ENCODE measurements around the gene PEG3.
A peak's percentile ranks its signal among the peaks of the same experiment; 100 is the strongest.

DNA sequence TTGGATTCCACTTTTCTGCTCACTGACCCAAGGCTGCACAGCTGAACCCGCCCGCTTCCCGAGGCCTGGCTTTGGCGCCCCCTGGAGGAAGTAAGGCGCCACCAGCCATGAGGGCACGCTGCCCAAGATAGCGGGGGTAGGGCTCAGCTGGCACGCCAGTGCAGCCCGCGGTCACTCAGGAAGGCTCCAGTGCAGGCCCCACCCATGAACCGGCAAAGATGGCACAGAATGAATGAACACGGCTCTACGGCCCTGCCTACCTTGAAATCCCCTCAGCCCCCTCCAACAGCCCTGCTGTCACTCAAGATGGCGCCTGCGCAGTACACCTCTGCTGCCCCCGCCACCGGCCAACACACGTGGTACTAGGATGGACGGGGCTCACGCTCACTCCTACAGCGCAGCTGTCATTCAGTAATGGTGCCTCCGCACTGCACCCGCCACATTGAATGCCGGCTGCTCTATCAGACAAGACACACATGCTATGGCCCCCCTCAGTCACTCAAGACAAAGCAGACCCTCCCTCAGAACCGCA is 3.0 kb downstream of the PEG3 start:
- TF ChIP-seq, protein P1, sequence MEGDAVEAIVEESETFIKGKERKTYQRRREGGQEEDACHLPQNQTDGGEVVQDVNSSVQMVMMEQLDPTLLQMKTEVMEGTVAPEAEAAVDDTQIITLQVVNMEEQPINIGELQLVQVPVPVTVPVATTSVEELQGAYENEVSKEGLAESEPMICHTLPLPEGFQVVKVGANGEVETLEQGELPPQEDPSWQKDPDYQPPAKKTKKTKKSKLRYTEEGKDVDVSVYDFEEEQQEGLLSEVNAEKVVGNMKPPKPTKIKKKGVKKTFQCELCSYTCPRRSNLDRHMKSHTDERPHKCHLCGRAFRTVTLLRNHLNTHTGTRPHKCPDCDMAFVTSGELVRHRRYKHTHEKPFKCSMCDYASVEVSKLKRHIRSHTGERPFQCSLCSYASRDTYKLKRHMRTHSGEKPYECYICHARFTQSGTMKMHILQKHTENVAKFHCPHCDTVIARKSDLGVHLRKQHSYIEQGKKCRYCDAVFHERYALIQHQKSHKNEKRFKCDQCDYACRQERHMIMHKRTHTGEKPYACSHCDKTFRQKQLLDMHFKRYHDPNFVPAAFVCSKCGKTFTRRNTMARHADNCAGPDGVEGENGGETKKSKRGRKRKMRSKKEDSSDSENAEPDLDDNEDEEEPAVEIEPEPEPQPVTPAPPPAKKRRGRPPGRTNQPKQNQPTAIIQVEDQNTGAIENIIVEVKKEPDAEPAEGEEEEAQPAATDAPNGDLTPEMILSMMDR (IDR thresholded peaks at IDR 0.05), result peak; percentile 75
- TF ChIP-seq ZFX (IDR thresholded peaks at IDR 0.05; ENCODE audit: borderline replicate concordance), result no peak

Data from 22Rv1 (cell line).